Activated CD4-positive, alpha-beta T cell treated with anti-CD3 and anti-CD28 coated beads, Interleukin-2, amount 50 U/mL, for 48 hours (primary cell): ENCODE measurements around the gene TEX53.
A peak's percentile ranks its signal among the peaks of the same experiment; 100 is the strongest.

Experiments used
- DNase-seq, 2 experiments: peaks; one replicate each; pipeline ENCODE4 v3.0.0-alpha.2; 2020

TEX53 gene

DNA sequence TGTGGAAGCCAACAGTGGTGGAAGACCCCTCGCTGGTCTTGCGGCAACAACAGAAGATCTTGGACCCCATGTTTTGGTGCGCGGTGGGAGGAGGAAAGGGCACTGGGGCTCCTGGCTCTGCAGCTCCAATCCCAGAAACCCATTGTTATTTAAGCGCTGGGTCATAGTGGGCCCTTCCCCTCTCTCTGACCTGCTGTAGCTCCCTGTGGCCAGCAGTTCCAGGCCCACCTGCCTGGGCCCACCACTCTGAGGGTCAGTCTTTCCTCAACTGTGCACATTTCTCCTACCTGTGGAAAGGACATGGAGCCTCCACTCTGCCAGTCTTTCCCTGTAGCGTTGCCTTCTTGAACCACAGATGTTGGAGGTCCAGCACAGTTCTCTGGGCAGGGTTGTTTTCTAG lies at the start of gene TEX53:
Gene TEX53, minus strand, starts transcription at position 101 of the 400 bp plus-strand sequence. Its CDS starts 31 bp downstream, at position 70.
- no peak for DNase-seq

DNA sequence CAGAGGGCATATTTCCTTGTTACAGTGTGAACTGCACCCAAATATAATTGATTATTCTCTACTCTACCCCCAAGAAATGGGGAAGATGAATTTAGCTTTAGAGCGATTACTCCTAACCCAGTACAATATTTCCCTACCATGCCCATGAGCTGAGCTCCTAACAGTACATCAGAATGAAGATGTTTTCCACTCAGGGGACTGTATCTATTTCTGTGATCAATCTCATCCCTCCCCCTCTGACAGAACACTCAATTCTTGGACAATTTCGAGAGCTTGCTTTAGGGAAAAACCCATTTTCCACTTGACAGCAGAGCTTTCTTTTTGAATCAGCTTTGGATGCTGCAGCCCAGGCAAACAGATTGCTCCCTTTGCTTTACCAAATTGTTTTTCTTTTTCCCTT lies 49.1 kb upstream of the TEX53 start:
- DNase-seq = no peak

DNA sequence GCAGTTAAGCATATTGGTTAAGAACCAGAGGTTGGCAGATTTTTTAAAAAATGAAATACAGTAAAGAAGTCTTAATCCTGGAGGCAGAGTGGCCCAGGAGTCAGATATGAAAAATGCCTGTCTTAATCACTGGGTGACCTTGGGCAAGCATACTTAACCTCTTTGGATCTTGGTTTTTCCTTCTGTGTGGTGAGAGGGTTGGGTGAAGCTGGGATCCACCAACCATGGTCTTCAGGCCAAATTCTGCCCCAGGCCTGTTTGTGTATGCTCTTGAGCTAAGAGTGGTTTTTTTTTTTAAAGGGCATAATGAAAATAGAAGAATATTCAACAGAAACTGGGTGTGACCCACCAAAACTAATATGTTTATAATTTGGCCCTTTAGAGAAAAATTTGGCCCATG lies 44.4 kb upstream of the TEX53 start:
- DNase-seq = no peak

DNA sequence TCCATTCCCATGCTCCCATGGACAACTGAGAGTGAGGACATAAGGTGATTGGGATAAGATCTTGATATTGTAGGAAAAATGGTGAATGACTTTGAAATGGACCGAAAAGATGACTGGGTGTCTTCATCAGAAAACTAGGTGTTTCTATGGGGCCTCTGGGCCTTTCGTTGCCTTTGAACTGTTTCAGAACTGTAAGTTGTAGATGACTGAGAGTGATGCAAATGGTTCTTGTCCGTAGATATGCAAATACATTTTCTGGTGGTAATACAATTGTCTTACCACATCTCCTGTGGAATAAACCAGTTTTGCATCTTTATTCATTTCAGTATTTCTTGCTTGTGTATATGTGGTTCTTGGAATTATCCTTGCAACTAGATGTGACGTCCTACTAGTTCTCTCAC lies 40.3 kb upstream of the TEX53 start:
- peak in 1 of 2 experiments; percentile 55 for DNase-seq

DNA sequence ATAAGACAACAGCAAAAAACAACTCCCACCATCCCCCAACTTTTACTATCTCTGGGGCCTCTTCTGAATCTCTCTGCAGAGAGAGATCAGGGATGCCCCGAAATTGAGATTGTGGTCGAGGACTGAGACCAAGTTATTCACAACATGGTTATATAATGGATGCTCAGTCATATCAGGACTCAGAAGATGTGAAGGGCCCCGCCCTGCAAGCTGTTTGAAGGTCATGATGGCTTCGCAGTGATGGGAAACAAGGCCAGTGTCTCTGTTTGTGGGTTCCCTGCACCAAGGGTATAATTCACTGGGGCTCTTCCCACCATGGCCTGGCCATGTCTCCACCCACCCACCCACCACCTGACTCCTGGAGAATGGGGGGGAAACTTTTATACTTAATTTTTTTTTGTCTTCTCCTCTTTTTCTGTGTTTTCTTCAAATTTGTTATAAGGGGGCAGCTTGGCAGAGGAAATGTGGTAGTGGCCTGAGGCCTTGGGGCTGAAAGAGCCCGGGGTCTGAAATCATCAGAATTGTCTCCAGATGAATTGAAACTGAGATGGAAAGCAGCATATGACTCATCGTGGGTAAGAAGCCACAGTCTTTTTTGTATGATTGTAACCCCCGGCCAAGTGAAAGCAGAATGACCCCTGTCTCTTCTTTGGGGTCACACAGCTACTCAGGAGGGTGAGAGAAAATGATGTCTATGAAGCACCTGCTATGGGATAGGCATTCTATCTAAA lies 39.4 kb upstream of the TEX53 start:
- peak; percentile 75 to 82 for DNase-seq

DNA sequence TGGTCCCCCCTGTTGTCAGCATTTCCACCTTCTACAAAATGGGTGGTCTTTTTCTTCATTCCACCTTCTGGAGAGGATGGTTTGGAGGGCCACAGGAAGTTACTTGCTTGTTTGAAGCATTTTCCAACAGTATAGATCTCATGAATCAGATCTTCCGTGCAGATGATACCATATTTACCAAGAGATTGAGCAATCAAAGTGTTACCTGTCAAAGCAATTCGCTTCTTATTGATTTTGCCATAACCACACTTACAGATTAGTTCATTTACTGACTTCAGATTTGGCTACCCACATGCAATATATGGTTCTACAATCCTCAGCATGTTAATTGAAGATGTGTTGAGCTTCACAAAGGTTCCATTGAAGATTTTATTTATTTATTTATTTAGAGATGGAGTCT lies 38.3 kb upstream of the TEX53 start:
- no peak for DNase-seq

DNA sequence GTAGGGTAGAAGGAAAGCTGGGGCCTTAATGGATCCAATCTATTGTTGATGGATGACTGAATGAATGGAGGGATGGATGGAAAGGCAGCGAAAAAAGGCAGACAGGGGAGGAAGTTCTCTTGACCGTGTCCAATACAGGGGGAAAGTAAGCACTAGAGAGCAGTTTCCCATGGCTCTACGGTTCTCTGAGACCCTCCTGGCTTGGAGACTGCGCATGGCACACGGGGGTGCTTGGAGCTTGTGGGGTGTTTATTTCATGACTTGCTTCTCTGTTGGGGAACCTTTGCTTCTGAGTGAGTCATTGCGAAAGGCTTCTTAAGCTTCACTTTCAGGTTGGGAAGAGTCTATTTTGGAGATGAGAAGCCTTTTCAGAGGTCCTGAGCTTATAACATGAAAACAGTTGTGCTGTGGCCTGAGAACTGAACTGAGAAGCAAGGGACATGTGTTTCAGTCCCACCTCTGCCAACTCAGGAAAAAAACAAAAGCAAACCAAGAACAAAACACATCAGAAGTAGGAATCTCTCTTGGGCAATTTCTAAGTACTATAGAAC lies 37.2 kb upstream of the TEX53 start:
- DNase-seq = peak in 1 of 2 experiments; percentile 46

DNA sequence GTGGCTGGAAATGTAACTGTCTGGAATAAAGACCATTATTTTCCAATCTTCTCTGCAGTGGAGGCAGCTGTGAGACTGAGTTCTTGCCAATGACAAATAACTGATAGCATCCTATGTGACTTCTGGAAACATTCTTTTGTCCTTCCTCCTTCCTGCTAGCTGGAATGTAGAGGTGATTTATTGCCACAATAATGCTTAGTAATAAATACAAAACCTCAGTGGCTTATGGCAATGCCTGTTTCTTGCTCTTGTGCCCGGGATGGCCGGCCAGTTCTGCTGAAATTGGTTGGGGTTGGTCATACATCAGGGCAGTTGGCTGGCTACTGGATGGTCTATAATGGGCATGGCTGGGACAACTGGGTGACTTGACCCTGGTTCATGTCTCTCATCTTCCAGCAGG lies 36.5 kb upstream of the TEX53 start:
- DNase-seq = no peak

DNA sequence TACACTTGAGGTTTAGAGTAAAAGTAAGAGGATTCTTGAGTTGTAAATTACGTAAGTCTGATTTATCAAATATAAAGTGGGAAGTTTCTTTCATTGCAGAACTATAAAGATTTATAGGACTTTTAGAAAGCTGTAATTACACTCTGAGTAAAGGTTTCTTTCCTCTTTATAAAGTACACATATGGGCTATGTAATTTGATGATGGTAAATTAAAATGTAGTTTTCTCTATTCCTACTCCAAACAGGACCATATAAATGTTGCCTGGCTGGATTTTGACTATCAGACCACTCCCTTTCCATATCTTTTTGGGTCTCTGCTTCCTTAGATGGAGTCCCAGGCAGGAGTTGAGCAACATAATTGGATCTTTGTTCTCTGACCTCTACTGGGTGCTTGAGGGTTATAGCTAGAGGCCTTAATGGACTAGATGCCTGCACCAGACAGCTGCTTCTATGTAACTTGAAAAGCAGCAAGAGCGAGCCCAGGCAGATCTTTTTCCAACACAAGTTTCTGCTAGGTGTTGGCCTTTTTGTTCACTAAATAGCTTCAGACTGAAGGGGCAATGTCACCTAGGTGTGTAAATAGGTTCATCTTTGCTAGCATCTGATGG lies 35.7 kb upstream of the TEX53 start:
- DNase-seq = no peak

DNA sequence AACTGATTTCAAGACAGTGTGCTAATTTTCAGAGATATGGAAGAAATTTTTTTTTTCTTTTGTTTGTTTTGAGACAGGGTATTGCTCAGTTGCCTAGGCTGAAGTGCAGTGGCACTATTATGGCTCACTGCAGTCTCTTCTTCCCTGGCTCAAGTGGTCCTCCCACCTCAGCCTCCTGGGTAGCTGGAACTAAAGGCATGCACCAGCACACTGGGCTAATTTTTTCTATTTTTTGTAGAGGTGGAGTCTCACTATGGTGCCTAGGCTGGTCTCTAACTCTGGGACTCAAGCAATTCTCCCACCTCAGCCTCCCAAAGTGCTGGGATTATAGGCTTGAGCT lies 34.3 kb upstream of the TEX53 start:
- DNase-seq = no peak

DNA sequence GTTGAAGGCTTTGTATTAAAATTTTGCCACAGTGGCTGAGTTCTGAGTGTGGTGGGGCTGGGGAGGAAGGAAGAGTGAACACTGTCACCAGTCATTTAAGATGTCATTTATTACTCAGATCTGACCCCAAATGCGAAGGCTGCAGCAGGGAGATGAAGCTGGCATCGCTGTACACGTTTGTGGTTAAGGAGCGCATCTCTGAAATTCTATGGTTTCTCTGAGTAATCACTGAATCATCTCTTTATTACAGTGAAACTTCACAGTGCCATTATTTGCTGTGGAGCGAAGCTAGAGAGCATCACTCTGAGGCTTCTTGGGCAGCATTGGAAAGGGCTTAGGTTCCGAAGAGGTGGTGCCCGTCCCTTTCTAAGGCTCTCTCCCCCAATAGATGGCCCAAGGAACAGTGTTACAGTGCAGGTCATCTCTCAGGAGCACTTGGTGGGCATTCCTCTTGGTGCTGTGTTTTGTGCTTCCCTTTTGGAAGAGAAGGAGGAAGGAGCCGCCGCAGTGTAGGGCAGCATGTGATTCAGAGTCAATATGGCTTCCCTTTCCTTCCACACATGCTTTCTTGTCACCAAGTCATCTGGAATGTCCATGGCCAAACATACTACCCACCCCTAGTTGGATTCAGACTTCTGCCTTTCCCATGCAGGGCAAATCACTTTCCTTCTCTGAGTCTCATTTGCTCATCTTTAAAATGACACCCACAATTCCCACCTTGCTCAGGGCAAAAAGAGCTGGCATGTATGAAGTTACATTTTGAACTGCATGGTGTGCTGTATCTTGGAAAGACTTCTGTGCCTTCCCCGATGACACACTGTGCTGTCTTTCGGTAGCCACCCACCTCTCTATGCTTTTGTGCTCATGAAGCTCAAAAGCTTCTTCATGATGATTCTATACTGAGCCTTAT lies 33.7 kb upstream of the TEX53 start:
- peak; percentile 70 to 79 for DNase-seq

DNA sequence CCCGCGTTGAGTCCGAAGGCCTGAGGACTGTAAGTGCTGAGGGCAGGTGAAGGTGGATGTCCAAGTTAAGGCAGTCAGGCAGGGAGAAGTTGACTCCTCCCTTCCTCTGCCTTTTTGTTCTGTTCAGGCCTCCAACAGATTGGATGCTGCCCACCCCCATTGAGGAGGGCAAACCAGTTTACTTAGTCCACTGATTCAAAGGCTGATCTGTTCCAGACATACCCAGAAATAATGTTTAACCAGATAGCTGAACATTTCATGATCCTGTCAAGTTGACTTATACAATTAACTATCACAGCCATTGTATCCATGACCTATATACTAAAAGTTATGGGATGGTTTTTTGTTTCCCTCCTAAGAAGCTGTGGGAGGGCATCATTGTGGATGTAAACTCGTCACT lies 32.7 kb upstream of the TEX53 start:
- no peak for DNase-seq

DNA sequence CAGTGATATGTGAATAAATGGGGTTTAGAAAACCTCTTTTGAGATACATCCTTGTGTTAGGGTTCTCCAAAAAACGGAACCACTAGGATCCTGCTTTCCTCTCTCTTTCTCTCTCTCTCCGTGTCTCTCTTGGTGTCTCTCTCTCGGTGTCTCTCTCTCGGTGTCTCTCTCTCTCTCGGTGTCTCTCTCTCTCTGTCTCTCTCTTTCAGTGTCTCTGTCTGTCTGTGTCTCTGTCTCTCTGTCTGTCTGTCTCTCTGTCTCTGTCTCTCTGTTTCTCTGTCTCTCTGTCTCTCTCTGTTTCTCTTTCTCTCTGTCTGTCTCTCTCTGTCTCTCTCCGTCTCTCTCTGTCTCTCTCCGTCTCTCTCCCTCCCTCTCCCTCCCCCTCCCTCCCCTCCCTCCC lies 32.2 kb upstream of the TEX53 start:
- no peak for DNase-seq

DNA sequence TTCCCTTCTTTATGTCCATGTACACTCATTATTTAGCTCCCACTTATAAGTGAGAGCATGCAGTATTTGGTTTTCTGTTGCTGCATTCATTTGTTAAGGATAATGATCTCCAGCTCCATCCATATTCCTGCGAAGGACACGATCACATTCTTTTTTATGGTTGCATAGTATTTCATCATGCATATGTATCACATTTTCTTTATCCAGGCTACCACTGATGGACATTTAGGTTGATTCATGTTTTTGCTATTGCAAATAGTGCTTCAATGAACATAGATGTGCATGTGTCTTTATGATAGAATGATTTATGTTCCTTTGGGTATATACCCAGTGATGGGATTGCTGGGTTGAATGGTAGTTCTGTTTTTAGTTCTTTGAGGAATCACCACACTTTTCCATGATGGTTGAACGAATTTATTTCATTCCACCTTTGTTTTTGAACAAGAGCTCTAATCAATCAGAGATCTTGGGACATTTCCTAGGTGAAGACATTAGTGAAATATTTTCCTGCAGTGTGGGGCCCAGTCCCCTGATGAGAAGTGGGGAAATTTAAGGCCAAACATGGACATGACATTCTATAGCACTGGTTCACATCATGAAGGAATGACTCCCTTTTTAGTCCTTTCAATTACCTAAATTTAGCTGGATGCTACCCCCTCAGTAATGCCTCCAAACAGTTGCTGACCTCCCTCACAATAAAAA lies 31.5 kb upstream of the TEX53 start:
- no peak for DNase-seq

DNA sequence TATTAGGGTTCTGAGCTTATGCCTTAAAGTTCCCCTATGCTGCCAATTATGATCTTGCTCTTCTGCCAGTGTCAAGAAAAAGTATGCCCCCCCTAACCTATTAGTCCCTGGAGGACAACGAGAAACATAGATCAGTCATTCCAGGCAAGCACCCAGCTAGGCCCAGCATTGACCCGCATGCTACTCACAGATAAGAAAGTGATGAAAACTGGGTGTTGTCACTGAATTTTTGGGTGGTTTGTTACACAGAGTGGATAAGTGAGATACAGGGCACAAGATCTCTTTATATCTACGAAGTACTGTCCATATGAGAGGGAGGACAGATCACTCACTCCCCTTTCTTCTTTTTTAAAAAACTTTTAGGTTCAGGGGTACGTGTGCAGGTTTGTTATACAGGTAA lies 30.8 kb upstream of the TEX53 start:
- no peak for DNase-seq

DNA sequence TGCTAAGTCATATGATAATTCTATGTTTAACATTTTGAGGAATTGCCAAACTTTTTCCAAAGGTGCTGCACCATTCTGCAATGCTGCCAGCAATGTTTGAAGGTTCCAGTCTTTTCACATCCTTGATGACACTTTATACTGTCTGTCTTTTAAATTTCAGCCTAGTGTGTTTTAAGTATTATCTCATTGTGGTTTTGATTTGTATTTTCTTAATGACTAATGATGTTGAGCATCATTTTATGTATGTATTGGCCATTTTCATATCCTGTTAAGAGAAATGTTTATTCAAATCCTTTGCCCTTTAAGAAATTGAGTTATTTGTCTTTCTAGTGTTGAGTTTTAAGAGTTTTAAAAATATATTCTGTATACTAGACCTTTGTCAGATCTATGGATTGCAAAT lies 29.4 kb upstream of the TEX53 start:
- no peak for DNase-seq

DNA sequence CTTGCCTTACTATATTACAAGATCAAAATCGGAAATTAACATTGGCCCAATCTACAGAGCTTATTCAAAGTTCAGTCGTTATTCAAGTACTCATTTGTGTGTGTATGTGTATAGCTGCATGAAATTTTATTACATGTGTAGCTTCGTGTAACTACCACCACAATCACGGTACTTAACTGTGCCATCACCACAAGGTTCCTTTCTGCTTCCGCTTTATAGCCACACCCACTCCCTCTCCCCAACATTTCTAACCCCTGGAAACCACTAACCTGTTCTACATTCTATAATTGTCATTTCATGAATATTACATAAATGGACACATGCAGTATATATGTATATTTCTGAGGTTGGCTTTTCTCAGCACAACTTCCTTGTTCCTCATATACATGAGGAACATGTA lies 28.3 kb upstream of the TEX53 start:
- no peak for DNase-seq

DNA sequence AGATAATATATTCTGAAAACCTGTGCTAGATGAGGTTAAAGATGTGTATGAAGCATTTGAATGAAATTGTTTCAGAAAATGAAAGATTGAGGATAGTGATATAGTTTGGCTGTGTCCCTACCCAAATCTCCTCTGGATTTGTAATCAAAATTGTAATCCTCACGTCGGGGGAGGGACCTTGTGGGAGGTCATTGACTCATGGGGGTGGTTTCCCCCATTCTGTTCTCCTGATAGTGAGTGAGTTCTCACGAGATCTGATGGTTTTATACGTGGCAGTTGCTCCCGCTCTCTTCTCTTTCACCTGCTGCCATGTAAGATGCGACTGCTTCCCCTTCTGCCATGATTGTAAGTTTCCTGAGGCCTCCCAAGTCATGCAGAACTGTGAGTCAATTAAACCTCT lies 26.4 kb upstream of the TEX53 start:
- DNase-seq = peak in 1 of 2 experiments; percentile 51

DNA sequence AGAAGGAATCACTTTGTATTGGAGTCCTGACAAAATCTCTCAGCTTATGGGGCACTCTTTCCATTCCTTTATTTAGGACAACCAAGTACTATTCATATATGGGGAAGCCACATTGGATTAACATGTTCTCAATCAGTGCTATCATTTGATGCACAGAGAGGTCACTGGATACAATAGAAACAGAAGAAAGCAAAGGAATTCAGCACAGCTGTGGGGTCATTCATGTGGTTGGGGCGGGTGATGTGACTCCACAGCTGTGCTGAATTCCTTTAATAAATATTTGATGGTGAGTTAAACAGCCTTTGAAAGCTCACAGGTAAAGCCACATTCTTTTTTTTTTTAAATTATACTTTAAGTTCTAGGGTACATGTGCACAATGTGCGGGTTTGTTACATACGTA lies 25.2 kb upstream of the TEX53 start:
- DNase-seq = no peak

DNA sequence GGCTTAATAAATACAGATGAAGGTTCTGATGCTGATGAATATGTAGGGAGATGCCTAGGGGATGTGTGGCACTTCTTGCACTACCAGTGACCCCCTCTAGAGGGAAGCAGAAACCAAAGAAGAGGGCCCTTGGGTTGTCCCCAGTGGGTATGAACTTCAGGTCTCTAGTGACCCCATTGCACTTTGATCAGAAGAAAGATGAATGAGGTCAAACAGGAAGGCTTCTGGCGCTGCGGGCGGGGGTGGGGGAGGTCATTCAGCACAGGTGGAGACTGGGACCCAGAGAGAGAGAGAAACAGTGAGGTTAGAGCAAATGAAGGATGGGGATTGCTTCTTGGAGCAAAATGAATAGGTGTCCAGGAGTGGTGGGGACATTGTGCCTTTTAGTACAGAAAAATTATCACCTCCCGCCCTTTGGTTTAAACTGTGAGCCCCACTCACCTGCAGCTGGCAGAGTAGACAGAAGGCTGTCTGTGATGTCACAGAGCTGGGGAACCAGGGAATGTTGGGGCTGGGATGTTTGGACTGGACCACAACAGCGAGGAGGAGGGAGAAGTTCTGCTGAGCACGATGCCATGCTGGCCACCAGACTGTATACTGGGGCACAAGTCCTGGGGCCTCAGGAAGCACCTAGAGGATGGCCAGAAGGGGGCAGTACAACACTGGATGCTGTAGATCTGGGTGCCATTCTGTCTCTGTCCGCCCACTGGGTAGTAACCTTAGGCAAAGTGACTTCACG lies 24.2 kb upstream of the TEX53 start, which contains the start of gene TEX48:
Gene TEX48, minus strand, starts transcription at position 599 of the 739 bp plus-strand sequence. CDS start 10,469 bp downstream, outside the sequence.
- peak; percentile 83 to 89 for DNase-seq

DNA sequence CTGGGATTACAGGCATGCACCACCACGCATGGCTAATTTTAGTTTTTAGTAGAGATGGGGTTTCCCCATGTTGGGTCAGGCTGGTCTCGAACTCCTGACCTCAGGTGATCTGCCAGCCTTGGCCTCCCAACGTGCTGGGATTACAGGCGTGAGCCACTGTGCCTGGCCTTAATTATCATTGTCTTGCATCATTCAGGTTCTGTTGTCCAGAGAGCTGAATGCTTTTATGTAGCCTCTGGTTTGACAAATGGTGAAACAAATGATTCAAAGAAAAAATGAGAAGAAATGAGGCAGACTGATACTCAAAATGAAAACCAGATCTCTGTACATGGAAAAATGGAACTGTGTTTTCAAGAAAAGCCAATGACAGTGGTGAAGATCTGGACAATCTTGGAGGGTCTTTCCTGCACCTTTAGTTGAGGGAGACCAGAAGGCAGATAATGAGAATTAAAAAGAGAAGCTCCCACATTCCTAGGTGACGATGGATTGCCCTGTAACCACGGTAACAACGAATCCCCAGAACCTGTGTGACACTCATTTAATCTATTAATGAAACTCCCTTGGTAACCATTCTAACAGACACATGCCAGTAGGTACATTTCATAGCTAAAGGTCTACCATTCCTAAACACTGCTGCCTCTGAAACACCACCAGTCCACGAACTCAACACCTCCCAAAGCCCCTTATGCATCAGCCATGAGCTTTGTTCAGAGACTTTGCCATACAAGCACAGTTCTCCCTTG lies 22.8 kb upstream of the TEX53 start:
- DNase-seq = no peak
